ENCODE measurements around the gene KIF13A.

- no peak for TF ChIP-seq CTCF (IDR thresholded peaks at IDR 0.05; ENCODE audit: insufficient read depth, low read length)
- TF ChIP-seq, protein P1, sequence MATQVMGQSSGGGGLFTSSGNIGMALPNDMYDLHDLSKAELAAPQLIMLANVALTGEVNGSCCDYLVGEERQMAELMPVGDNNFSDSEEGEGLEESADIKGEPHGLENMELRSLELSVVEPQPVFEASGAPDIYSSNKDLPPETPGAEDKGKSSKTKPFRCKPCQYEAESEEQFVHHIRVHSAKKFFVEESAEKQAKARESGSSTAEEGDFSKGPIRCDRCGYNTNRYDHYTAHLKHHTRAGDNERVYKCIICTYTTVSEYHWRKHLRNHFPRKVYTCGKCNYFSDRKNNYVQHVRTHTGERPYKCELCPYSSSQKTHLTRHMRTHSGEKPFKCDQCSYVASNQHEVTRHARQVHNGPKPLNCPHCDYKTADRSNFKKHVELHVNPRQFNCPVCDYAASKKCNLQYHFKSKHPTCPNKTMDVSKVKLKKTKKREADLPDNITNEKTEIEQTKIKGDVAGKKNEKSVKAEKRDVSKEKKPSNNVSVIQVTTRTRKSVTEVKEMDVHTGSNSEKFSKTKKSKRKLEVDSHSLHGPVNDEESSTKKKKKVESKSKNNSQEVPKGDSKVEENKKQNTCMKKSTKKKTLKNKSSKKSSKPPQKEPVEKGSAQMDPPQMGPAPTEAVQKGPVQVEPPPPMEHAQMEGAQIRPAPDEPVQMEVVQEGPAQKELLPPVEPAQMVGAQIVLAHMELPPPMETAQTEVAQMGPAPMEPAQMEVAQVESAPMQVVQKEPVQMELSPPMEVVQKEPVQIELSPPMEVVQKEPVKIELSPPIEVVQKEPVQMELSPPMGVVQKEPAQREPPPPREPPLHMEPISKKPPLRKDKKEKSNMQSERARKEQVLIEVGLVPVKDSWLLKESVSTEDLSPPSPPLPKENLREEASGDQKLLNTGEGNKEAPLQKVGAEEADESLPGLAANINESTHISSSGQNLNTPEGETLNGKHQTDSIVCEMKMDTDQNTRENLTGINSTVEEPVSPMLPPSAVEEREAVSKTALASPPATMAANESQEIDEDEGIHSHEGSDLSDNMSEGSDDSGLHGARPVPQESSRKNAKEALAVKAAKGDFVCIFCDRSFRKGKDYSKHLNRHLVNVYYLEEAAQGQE (IDR thresholded peaks at IDR 0.05; ENCODE audit: insufficient replicate concordance, low read depth), result no peak
- TF ChIP-seq POLR2AphosphoS5 (IDR thresholded peaks at IDR 0.05; ENCODE audit: low read depth), result no peak
- peak; percentile 70; the same call in 1 of the 2 replicates for TF ChIP-seq SPI1 (IDR thresholded peaks at IDR 0.05; ENCODE audit: borderline replicate concordance, low read depth)
These were observed 95.2 kb downstream of the KIF13A start for GRCh38 chr6:17892097-17892686.

Data from HL-60 (cell line).